Fibroblast of the aortic adventitia (primary cell): ENCODE results near the gene RGR. TPM values are rescaled to one million over a fixed set of nuclear protein-coding genes. Genes with fewer than 3 reads are reported as not detected.

Experiments used
- DNase-seq: peaks from one replicate; pipeline ENCODE4 v3.0.0-alpha.2; 2010; ENCODE audit warnings: low read depth
- H3K4me3 ChIP-seq: 2 replicates; pipeline ENCODE4 v1.5.1; 2011; ENCODE audit warnings: low read depth, mild to moderate bottlenecking, control low read depth, low read length, moderate library complexity
- CTCF ChIP-seq: IDR thresholded peaks from 2 replicates; pipeline ENCODE4 v1.5.1; 2011; ENCODE audit warnings: mild to moderate bottlenecking, low read length, control low read depth, inconsistent platforms; ENCODE audit not compliant: insufficient read depth
- total RNA-seq: library from RNA; depleted of rRNA; stranded (reverse); fragments of >200 nt; gene quantifications from 2 replicates; pipeline ENCODE4 v1.2.3, GENCODE V29; 2012; ENCODE audit warnings: low replicate concordance

The RGR gene
- total RNA-seq, 1 donor, result not detected

DNA sequence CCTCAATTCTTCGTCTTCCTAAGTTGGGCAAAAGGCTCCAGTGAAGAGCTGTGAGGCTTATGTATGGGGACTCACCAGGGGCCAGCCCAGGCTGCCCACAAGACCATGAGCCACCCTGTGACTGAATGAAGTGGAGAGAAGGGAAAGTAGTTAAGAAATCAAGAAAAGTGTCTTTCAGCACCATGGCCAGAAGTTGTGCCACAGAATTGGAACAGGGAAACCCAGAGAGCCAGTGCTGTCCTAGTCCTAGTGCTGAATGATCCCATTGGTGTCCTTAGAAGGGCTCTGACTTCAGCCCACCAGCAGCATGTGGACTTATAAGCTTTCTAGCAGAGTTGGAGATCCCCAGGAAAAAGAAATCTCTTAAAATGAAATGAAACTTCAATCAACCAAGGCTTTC lies 46.5 kb downstream of the RGR start:
- DNase-seq, result peak; percentile 69
- no peak for TF ChIP-seq CTCF
- no peak overlapping the region for H3K4me3 ChIP-seq

GRCh38 chr10:84292502-84292901 lies 47.6 kb downstream of the RGR start:
- TF ChIP-seq CTCF, result no peak
- no peak for DNase-seq
- H3K4me3 ChIP-seq, result no peak overlapping the region

DNA sequence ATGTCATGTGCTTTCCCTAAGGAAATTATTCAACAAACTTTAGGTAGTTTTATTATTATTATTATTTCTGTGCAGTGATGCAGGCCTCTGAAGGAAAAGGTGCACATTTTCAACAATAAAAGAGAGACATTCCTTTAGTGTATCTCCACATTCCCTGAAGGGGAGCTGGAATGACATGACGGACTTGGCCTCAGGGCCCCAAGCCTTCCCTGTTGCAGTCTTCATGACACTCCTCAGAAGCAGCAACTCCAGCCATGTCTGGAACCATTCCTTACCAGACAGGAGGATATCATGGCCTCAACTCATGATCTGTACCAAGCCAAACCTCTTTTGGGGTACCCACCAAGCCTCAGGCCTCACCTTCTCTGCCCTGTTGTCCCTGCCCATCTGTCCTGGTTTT lies 48.3 kb downstream of the RGR start:
- TF ChIP-seq CTCF, result no peak
- no peak overlapping the region for H3K4me3 ChIP-seq
- DNase-seq, result no peak

- DNase-seq, result no peak
- TF ChIP-seq CTCF, result no peak
- H3K4me3 ChIP-seq, result no peak overlapping the region
Observed at GRCh38 chr10:84293574-84294016, 48.7 kb downstream of the RGR start.

DNA sequence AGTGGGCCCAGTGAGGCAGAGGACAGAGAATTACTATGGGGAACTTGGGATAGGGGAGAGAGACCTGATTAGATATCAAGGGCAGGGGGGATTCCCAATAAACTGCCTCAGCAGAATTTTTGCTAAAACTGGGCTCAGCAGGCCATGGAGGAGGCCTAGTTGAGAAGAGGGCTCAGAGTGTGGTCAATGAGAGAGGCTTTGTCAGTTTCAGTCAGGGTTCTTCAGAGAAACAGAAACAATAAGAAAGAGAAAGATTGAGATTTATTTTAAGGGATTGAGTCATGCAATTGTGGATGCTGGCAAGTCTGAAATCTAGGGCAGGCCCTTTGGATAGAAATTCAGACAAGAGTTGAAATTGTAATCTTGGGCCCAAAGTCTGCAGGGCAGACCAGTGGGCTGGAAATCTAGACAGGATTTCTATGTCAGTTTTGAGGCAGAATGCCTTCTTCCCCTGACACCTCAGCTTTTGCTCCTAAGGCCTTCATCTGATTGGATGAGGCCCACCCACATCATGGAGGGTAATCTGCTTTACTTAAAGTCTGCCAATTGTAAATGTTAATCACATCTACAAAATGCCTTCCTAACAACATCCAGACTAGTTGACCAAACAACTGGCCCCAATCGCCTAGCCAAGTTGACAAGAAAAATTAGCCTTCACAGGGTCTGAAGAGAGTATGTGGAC lies 50.1 kb downstream of the RGR start:
- no peak for TF ChIP-seq CTCF
- peak; percentile 39 for DNase-seq
- H3K4me3 ChIP-seq, result no peak overlapping the region

GRCh38 chr10:84296091-84296981 lies 51.5 kb downstream of the RGR start:
- no peak overlapping the region for H3K4me3 ChIP-seq
- TF ChIP-seq CTCF, result no peak
- peak; percentile 69 for DNase-seq
